NCI-H1694 treated with DMSO at 0.1 percent for 48 hours (cell line): ENCODE data around the gene PRPF40B.

Experiments
- DNase-seq: peaks from one replicate; lab custom pipeline; 2025; lab: John Stamatoyannopoulos, UW

PRPF40B gene

GRCh38 chr12:49636574-49636973, 13.2 kb downstream of the PRPF40B start:
- DNase-seq: no peak

GRCh38 chr12:49636979-49637755, 13.8 kb downstream of the PRPF40B start:
- DNase-seq: peak; percentile 61

GRCh38 chr12:49641748-49642369, 18.5 kb downstream of the PRPF40B start:
- DNase-seq: no peak

- no peak for DNase-seq
Observed at GRCh38 chr12:49642370-49642802, 19.0 kb downstream of the PRPF40B start.

GRCh38 chr12:49643135-49643534, 19.8 kb downstream of the PRPF40B start:
- no peak for DNase-seq

GRCh38 chr12:49643961-49644619, 20.7 kb downstream of the PRPF40B start:
- DNase-seq: no peak

- DNase-seq: peak; percentile 55
Observed at GRCh38 chr12:49644620-49644994, 21.2 kb downstream of the PRPF40B start.

GRCh38 chr12:49645146-49646039, 22.0 kb downstream of the PRPF40B start:
- no peak for DNase-seq

GRCh38 chr12:49646331-49646830, 23.0 kb downstream of the PRPF40B start:
- no peak for DNase-seq

GRCh38 chr12:49646871-49647654, 23.7 kb downstream of the PRPF40B start:
- no peak for DNase-seq

- DNase-seq: no peak
Observed at GRCh38 chr12:49647827-49648711, 24.7 kb downstream of the PRPF40B start.

GRCh38 chr12:49648712-49649003, 25.3 kb downstream of the PRPF40B start:
- no peak for DNase-seq

- DNase-seq: no peak
Observed at GRCh38 chr12:49649445-49649844, 26.1 kb downstream of the PRPF40B start.

GRCh38 chr12:49649892-49650291, 26.5 kb downstream of the PRPF40B start:
- DNase-seq: no peak

- no peak for DNase-seq
Observed at GRCh38 chr12:49651855-49652254, 28.5 kb downstream of the PRPF40B start.

GRCh38 chr12:49652921-49653520, 29.7 kb downstream of the PRPF40B start:
- no peak for DNase-seq

GRCh38 chr12:49654715-49655114, 31.4 kb downstream of the PRPF40B start:
- DNase-seq: no peak

GRCh38 chr12:49655595-49656236, 32.4 kb downstream of the PRPF40B start:
- DNase-seq: no peak

GRCh38 chr12:49658276-49658675, 34.9 kb downstream of the PRPF40B start:
- no peak for DNase-seq
